Measurements from ENCODE around the gene TMOD1. TPM values are rescaled to one million over a fixed set of nuclear protein-coding genes. Genes with fewer than 3 reads are reported as not detected.

TMOD1 gene
- total RNA-seq, 1 donor from 2014 or later = 12.9 TPM

- TF ChIP-seq CTCF (conservative IDR thresholded peaks at IDR 0.05) = no peak
- no peak for DNase-seq (ENCODE audit: extremely low spot score, unreplicated experiment)
- H3K27ac Mint-ChIP-seq = no peak overlapping the region
- H3K36me3 Mint-ChIP-seq = peaks cover 36% of the 10 kb centered on the region
- H3K4me3 Mint-ChIP-seq = no peak overlapping the region
- no peaks in the 10 kb centered on the region for H3K9me3 Mint-ChIP-seq
- H3K27me3 Mint-ChIP-seq = no peaks in the 10 kb centered on the region
- peaks cover 15% of the 10 kb centered on the region for H3K4me1 Mint-ChIP-seq (ENCODE audit: unreplicated experiment)
Observed at GRCh38 chr9:97625620-97626019, 124.2 kb downstream of the TMOD1 start.

GRCh38 chr9:97627624-97628023 lies 126.2 kb downstream of the TMOD1 start:
- TF ChIP-seq CTCF (conservative IDR thresholded peaks at IDR 0.05) = no peak
- Mint-ChIP-seq H3K27ac (peak overlapping the region; percentile 30), H3K9me3 (no peaks in the 10 kb centered on the region), H3K4me3 (no peak overlapping the region), H3K4me1 (ENCODE audit: unreplicated experiment) (peaks cover 19% of the 10 kb centered on the region), H3K27me3 (no peaks in the 10 kb centered on the region), H3K36me3 (peaks cover 23% of the 10 kb centered on the region)
- no peak for DNase-seq (ENCODE audit: extremely low spot score, unreplicated experiment)

GRCh38 chr9:97628668-97629067 lies 127.2 kb downstream of the TMOD1 start:
- Mint-ChIP-seq H3K27me3 (no peaks in the 10 kb centered on the region), H3K4me3 (no peak overlapping the region), H3K9me3 (no peaks in the 10 kb centered on the region), H3K27ac (no peak overlapping the region), H3K4me1 (ENCODE audit: unreplicated experiment) (peaks cover 19% of the 10 kb centered on the region), H3K36me3 (peaks cover 16% of the 10 kb centered on the region)
- DNase-seq (ENCODE audit: extremely low spot score, unreplicated experiment) = no peak
- no peak for TF ChIP-seq CTCF (conservative IDR thresholded peaks at IDR 0.05)

GRCh38 chr9:97629156-97629555 lies 127.7 kb downstream of the TMOD1 start:
- Mint-ChIP-seq H3K36me3 (peaks cover 12% of the 10 kb centered on the region), H3K4me3 (no peak overlapping the region), H3K27me3 (no peaks in the 10 kb centered on the region), H3K9me3 (no peaks in the 10 kb centered on the region), H3K4me1 (ENCODE audit: unreplicated experiment) (peaks cover 19% of the 10 kb centered on the region), H3K27ac (no peak overlapping the region)
- no peak for DNase-seq (ENCODE audit: extremely low spot score, unreplicated experiment)
- no peak for TF ChIP-seq CTCF (conservative IDR thresholded peaks at IDR 0.05)

- H3K36me3 Mint-ChIP-seq = peaks cover 8% of the 10 kb centered on the region
- no peak overlapping the region for H3K27ac Mint-ChIP-seq
- DNase-seq (ENCODE audit: extremely low spot score, unreplicated experiment) = no peak
- no peaks in the 10 kb centered on the region for H3K9me3 Mint-ChIP-seq
- no peaks in the 10 kb centered on the region for H3K27me3 Mint-ChIP-seq
- peaks cover 26% of the 10 kb centered on the region for H3K4me1 Mint-ChIP-seq (ENCODE audit: unreplicated experiment)
- TF ChIP-seq CTCF (conservative IDR thresholded peaks at IDR 0.05) = no peak
- H3K4me3 Mint-ChIP-seq = no peak overlapping the region
Observed at GRCh38 chr9:97630591-97630990, 129.1 kb downstream of the TMOD1 start.

Measured in type B pancreatic cell (in vitro differentiated cells).